PC-3 (cell line): Measurements from ENCODE around the gene EMC8.

Experiments
- EZH2 ChIP-seq: fragments of 300-600 bp; sonication (generic); IDR thresholded peaks from one replicate; pipeline ENCODE4 v1.6.1; 2017; ENCODE audit warnings: antibody characterized with exemption, mild to moderate bottlenecking, low read length; ENCODE audit not compliant: unreplicated experiment
- EZH2phosphoT487 ChIP-seq: fragments of 300-600 bp; sonication (generic); IDR thresholded peaks from 2 replicates; pipeline ENCODE4 v1.6.1; 2018; ENCODE audit warnings: mild to moderate bottlenecking, antibody characterized with exemption, low read length, borderline replicate concordance
- TF ChIP-seq, protein P1 (sequence below): fragments of 300-600 bp; sonication (generic); conservative IDR thresholded peaks from 2 replicates; pipeline ENCODE4 v1.5.1; 2017; ENCODE audit warnings: antibody characterized with exemption, low read depth, mild to moderate bottlenecking, low read length

GRCh38 chr16:85796599-85796998 is 2.7 kb downstream of the EMC8 start:
- TF ChIP-seq, protein P1, sequence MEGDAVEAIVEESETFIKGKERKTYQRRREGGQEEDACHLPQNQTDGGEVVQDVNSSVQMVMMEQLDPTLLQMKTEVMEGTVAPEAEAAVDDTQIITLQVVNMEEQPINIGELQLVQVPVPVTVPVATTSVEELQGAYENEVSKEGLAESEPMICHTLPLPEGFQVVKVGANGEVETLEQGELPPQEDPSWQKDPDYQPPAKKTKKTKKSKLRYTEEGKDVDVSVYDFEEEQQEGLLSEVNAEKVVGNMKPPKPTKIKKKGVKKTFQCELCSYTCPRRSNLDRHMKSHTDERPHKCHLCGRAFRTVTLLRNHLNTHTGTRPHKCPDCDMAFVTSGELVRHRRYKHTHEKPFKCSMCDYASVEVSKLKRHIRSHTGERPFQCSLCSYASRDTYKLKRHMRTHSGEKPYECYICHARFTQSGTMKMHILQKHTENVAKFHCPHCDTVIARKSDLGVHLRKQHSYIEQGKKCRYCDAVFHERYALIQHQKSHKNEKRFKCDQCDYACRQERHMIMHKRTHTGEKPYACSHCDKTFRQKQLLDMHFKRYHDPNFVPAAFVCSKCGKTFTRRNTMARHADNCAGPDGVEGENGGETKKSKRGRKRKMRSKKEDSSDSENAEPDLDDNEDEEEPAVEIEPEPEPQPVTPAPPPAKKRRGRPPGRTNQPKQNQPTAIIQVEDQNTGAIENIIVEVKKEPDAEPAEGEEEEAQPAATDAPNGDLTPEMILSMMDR, result no peak
- TF ChIP-seq EZH2 (no peak), EZH2phosphoT487 (no peak)
